Neural cell (in vitro differentiated cells): ENCODE data around the gene VEPH1. TPM values are rescaled to one million over a fixed set of nuclear protein-coding genes. Genes with fewer than 3 reads are reported as not detected.

ENCODE experiments used
- H2AFZ ChIP-seq: fragments of 200-600, 300-800 bp; sonication (generic), shearing (Covaris generic); 2 replicates; pipeline ENCODE4 v1.6.0; 2014; ENCODE audit warnings: low read depth, mild to moderate bottlenecking, antibody characterized with exemption, low read length, moderate library complexity
- H3F3A ChIP-seq: fragments of 200-600 bp; shearing (Covaris generic); 2 replicates; pipeline ENCODE4 v1.6.1; 2016; ENCODE audit warnings: mild to moderate bottlenecking, moderate library complexity, mixed read lengths, antibody characterized with exemption, low read length; ENCODE audit not compliant: insufficient read depth, poor library complexity, severe bottlenecking
- H3K27ac ChIP-seq: fragments of 200-600, 300-800 bp; sonication (generic), shearing (Covaris generic); 2 replicates; pipeline ENCODE4 v1.5.1; 2014; ENCODE audit warnings: mild to moderate bottlenecking, low read length, moderate library complexity
- H3K27me3 ChIP-seq: fragments of 300-800, 200-600 bp; sonication (generic), shearing (Covaris generic); 2 replicates; pipeline ENCODE4 v1.6.0; 2014; ENCODE audit warnings: mild to moderate bottlenecking, low read depth, low read length, moderate library complexity; ENCODE audit not compliant: insufficient read depth
- H3K36me3 ChIP-seq: fragments of 300-800, 200-600 bp; sonication (generic), shearing (Covaris generic); 2 replicates; pipeline ENCODE4 v1.5.1; 2014; ENCODE audit warnings: mild to moderate bottlenecking, antibody characterized with exemption, low read length, moderate library complexity; ENCODE audit not compliant: insufficient read depth
- H3K4me2 ChIP-seq: fragments of 300-800, 200-600 bp; sonication (generic), shearing (Covaris generic); 2 replicates; pipeline ENCODE4 v1.6.0; 2014; ENCODE audit warnings: mild to moderate bottlenecking, low read length
- H3K4me3 ChIP-seq: fragments of 300-800, 200-600 bp; sonication (generic), shearing (Covaris generic); 2 replicates; pipeline ENCODE4 v1.5.1; 2014; ENCODE audit warnings: mild to moderate bottlenecking, low read length, moderate library complexity
- H3K79me2 ChIP-seq: fragments of 200-600 bp; shearing (Covaris generic); replicated peaks from 2 replicates; pipeline ENCODE4 v1.6.0; 2014; ENCODE audit warnings: mild to moderate bottlenecking, low read length, moderate library complexity; ENCODE audit not compliant: insufficient read depth
- H3K9ac ChIP-seq: fragments of 300-800, 200-600 bp; sonication (generic), shearing (Covaris generic); 2 replicates; pipeline ENCODE4 v1.6.1; 2016; ENCODE audit warnings: mild to moderate bottlenecking, low read length, mixed read lengths
- H3K9me2 ChIP-seq: fragments of 200-600 bp; shearing (Covaris generic); 2 replicates; pipeline ENCODE4 v1.6.1; 2016; ENCODE audit warnings: mild to moderate bottlenecking, low read length, mixed read lengths; ENCODE audit not compliant: insufficient read depth
- H3K9me3 ChIP-seq: fragments of 200-600, 300-800 bp; sonication (generic), shearing (Covaris generic); 2 replicates; pipeline ENCODE4 v1.6.1; 2016; ENCODE audit warnings: mild to moderate bottlenecking, mixed run types, low read length, moderate library complexity, mixed read lengths
- H4K20me1 ChIP-seq: fragments of 200-600 bp; shearing (Covaris generic); 2 replicates; pipeline ENCODE4 v1.6.1; 2016; ENCODE audit warnings: mild to moderate bottlenecking, mixed run types; ENCODE audit not compliant: insufficient read depth
- CTCF ChIP-seq: fragments of 450-650 bp; IDR thresholded peaks from 2 replicates; pipeline ENCODE4 v1.5.1; 2014; ENCODE audit warnings: antibody characterized with exemption, mild to moderate bottlenecking, moderate library complexity; ENCODE audit not compliant: poor library complexity, severe bottlenecking
- EP300 ChIP-seq: fragments of 450-650 bp; conservative IDR thresholded peaks from 2 replicates; pipeline ENCODE4 v1.6.1; 2014; ENCODE audit warnings: antibody characterized with exemption, mild to moderate bottlenecking, moderate library complexity; ENCODE audit not compliant: poor library complexity, severe bottlenecking
- EZH2 ChIP-seq: fragments of 200-600, 300-800 bp; shearing (Covaris generic), sonication (generic); IDR thresholded peaks from 2 replicates; pipeline ENCODE4 v1.6.1; 2014; ENCODE audit warnings: antibody characterized with exemption, low read length, borderline replicate concordance, mild to moderate bottlenecking; ENCODE audit not compliant: insufficient read depth, poor library complexity, severe bottlenecking
- MXI1 ChIP-seq: fragments of 450-650 bp; conservative IDR thresholded peaks from 2 replicates; pipeline ENCODE4 v1.6.1; 2014; ENCODE audit warnings: antibody characterized with exemption, mild to moderate bottlenecking; ENCODE audit not compliant: poor library complexity, severe bottlenecking
- POLR2AphosphoS5 ChIP-seq: IDR thresholded peaks from 2 replicates; pipeline ENCODE4 v1.6.1; 2012
- RAD21 ChIP-seq: fragments of 450-650 bp; conservative IDR thresholded peaks from 2 replicates; pipeline ENCODE4 v1.6.1; 2014; ENCODE audit warnings: antibody characterized with exemption, mild to moderate bottlenecking, moderate library complexity
- REST ChIP-seq: IDR thresholded peaks from 2 replicates; pipeline ENCODE4 v1.6.1; 2012; ENCODE audit warnings: borderline replicate concordance
- SMC3 ChIP-seq: fragments of 450-650 bp; conservative IDR thresholded peaks from 2 replicates; pipeline ENCODE4 v1.6.1; 2014; ENCODE audit warnings: antibody characterized with exemption, mild to moderate bottlenecking, moderate library complexity; ENCODE audit not compliant: poor library complexity
- TAF1 ChIP-seq: IDR thresholded peaks from 2 replicates; pipeline ENCODE4 v1.6.1; 2012; ENCODE audit warnings: low read depth
- polyA plus RNA-seq: library from polyadenylated mRNA; depleted of rRNA; stranded (reverse); fragments of >200 nt; gene quantifications from 2 replicates; pipeline ENCODE4 v1.2.3, GENCODE V29; 2014

The VEPH1 gene
- polyA plus RNA-seq, 1 donor from 2014 or later = 0.89 TPM

- H3K4me2 ChIP-seq = no peak overlapping the region
- no peak for TF ChIP-seq EP300
- no peak for TF ChIP-seq TAF1
- TF ChIP-seq SMC3 = no peak
- TF ChIP-seq POLR2AphosphoS5 = no peak
- TF ChIP-seq RAD21 = no peak
- no peak for TF ChIP-seq MXI1
- no peak for TF ChIP-seq CTCF
- no peak for TF ChIP-seq EZH2
- H3K9me2 ChIP-seq = no peaks in the 10 kb centered on the region
- H3K27ac ChIP-seq = no peak overlapping the region
- H3F3A ChIP-seq = no peaks in the 10 kb centered on the region
- H3K79me2 ChIP-seq = no peaks in the 10 kb centered on the region
- H3K9me3 ChIP-seq = no peaks in the 10 kb centered on the region
- H3K36me3 ChIP-seq = no peaks in the 10 kb centered on the region
- H2AFZ ChIP-seq = no peak overlapping the region
- no peak overlapping the region for H3K4me3 ChIP-seq
- H4K20me1 ChIP-seq = no peaks in the 10 kb centered on the region
- H3K9ac ChIP-seq = no peak overlapping the region
- no peaks in the 10 kb centered on the region for H3K27me3 ChIP-seq
Measured at GRCh38 chr3:157405457-157405856, 97.8 kb downstream of the VEPH1 start.

GRCh38 chr3:157404381-157404780, 98.8 kb downstream of the VEPH1 start:
- Histone ChIP-seq H3K79me2 (no peaks in the 10 kb centered on the region), H3K4me2 (no peak overlapping the region), H3F3A (no peaks in the 10 kb centered on the region), H4K20me1 (no peaks in the 10 kb centered on the region), H3K9me3 (no peaks in the 10 kb centered on the region), H3K4me3 (no peak overlapping the region), H3K9me2 (no peaks in the 10 kb centered on the region), H3K27ac (no peak overlapping the region), H3K36me3 (no peaks in the 10 kb centered on the region), H3K9ac (no peak overlapping the region), H2AFZ (no peak overlapping the region), H3K27me3 (no peaks in the 10 kb centered on the region)
- TF ChIP-seq SMC3 = no peak
- TF ChIP-seq EP300 = no peak
- no peak for TF ChIP-seq TAF1
- no peak for TF ChIP-seq EZH2
- no peak for TF ChIP-seq REST
- no peak for TF ChIP-seq POLR2AphosphoS5
- TF ChIP-seq MXI1 = no peak
- TF ChIP-seq RAD21 = no peak
- no peak for TF ChIP-seq CTCF
